Medulla oblongata (tissue), 1 donor: ENCODE results near the gene TAAR1.
"Not testable (repeated sequence)": the region's sequence is repeated elsewhere in the genome, so short reads cannot be mapped to it uniquely, and the experiment has no call there.

Source experiments
- DNase-seq: peaks from one replicate; pipeline ENCODE4 v3.0.0-alpha.2; 2015; ENCODE audit errors: extremely low spot score

Gene TAAR1

DNA sequence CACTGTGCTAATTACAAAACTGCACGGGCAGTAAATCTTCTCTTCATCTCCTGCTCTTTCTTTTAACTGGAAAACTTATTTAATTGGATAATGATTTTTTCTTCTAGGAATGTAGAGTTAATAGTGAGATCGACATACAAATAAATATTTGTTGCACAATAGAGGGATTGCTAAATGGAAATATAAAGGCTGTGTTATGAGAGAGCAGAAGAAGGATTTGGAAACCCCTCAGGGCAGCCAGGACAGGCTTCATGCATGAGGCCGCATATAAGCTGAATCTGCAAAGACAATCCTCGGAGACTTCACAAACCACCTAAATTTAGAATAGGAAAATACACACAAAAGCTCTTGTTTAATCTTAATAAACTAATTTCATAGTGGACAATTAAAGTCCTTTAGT, 2.9 kb upstream of the TAAR1 start:
- no peak for DNase-seq

DNA sequence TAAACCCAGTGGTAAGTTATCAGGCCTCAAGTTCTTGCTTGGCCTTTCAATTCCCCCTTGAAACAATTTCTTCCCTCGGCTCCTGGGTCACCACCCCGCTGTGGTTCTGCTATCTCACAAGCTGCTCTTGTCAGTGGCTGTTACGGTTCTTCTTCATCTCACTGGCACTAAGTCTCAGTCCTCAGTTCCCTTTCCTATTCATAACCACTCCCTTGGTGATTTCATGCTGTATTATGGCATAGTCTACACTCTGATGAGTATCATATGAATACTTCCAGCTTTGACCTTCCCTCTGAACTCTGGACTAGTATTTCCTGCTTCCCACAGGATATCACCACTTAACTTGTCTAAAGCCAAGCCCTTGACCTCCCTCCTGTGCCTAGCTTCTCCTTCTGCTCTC, 7.9 kb downstream of the TAAR1 start:
- DNase-seq = peak; percentile 21

DNA sequence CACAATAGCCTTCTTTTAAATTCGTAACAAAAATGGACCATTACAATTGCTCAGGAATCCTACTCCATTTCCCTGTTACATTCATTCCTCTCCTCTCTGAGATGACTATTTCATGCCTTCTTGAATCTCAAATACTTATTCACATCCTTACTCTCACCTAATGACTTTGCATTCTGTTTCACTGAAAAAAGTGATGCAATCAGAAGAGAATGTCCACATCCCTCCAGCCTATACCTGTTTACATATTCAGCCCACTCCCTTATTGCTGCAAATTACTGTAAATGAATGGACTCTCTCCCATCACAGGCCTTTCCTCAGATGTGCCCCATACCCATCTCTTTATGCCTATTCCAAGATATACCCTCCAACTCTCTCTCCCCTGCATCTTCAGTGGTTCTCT, 8.6 kb downstream of the TAAR1 start:
- no peak for DNase-seq

DNA sequence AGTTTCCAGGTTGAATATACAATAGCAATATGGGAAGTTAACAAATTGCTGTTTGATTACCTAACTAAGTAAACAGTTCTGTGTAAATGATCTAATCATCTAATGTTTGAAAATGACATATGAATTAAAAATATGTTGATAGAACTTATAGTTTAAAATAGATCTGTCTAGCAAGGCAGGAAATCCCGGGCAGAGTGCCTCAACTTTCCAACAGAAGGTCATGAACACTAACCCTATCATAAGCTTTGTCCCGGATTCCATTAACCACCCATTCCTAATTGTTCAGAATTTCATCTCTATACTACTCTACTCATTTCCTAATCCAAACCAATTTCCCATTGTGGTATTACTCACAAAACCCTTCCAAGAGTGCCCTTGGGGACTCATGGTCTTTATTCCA, 10.2 kb downstream of the TAAR1 start:
- no peak for DNase-seq

- no peak for DNase-seq
Measured at GRCh38 chr6:132648356-132648755, 10.6 kb downstream of the TAAR1 start.

DNA sequence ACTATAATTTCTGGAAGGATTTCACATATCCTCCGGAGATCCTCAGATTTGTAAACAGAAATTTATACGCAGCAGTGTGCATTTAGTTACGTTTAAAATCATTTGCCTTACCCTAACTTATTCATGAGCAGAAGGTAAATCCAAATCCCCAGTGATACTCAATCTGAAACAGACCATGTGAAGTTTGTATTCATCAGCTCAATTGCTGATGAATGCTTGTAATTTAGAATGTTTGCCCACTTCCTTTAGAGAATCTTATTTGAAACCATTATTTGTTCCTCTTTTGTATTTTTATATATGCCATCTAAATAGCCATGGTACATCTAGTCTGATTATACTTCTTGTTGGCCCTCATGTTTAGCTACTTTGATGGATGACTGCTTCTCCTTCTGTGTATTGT, 15.4 kb downstream of the TAAR1 start:
- no peak for DNase-seq

- DNase-seq = not testable (repeated sequence)
Measured at GRCh38 chr6:132637135-132637534, 21.8 kb downstream of the TAAR1 start.

DNA sequence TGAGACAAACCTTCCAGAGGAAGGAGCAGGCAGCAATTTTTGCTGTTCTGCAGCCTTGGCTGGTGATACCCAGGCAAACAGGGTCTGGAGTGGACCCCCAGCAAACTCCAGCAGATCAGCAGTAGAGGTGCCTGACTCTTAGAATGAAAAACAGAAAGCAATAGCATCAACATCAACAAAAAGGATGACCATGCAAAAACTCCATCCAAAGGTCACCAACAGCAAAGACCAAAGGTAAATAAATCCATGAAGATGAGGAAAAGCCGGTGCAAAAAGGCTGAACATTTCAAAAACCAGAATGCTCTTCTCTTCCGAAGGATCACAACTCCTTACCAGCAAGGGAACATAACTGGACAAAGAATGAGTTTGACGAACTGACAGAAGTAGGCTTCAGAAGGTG, 23.1 kb downstream of the TAAR1 start:
- not testable (repeated sequence) for DNase-seq

DNA sequence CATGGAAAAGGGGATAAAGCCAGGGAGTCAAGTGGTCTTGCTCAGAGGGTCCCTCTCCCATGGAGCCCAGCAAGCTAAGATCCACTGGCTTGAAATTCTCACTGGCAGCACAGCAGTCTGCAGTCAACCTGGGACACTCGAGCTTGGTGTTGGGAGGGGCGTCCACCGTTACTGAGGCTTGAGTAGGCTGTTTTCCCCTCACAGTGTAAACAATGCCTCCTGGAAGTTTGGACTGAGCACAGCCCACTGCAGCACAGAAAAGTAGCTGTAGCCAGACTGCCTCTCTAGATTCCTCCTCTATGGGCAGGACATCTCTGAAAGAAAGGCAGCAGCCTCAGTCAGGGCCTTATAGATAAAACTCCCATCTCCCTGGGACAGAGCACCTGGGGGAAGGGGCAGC, 23.7 kb downstream of the TAAR1 start:
- DNase-seq = not testable (repeated sequence)

DNA sequence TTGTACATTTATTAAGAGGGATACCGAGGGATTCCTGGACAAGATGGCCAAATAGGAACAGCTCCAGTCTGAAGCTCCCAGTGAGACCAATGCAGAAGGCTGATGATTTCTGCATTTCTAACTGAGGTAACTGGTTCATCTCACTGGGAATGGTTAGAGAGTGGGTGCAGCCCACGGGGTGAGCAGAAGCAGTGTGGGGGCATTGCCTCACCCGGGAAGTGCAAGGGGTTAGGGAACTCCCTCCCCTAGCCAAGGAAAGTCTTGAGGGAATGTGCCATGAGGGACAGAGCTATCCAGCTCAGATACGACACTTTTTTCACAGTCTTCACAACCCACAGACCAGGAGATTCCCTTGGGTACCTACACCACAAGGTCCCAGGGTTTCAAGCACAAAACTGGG, 24.2 kb downstream of the TAAR1 start:
- DNase-seq = no peak

GRCh38 chr6:132633362-132633761, 25.6 kb downstream of the TAAR1 start:
- DNase-seq = no peak

DNA sequence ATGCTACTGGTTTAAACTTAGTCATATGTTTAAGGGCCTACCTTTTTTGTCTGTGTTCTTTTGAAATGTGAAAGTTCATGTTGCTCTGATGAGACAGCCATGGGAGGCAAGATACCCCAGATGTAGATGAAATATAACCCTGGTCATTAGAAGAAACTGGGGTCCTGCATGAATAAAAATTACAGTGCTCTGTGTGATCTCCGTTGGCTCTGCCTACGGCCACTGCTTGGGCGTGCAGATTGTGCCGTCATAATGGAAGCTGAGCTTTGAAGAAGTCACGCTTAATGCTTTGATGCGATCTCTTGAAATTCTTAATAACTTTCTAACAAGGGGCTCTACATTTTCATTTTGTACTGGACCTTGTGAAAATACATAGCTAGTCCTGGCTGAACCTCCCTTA, 34.8 kb downstream of the TAAR1 start, which contains the start of gene TAAR2:
Gene TAAR2, minus strand, starts transcription at position 101 of the 400 bp plus-strand sequence. Its CDS starts 0 bp downstream, at position 101.
- DNase-seq = no peak

- no peak for DNase-seq
Measured at GRCh38 chr6:132623106-132623845, 35.7 kb downstream of the TAAR1 start.

DNA sequence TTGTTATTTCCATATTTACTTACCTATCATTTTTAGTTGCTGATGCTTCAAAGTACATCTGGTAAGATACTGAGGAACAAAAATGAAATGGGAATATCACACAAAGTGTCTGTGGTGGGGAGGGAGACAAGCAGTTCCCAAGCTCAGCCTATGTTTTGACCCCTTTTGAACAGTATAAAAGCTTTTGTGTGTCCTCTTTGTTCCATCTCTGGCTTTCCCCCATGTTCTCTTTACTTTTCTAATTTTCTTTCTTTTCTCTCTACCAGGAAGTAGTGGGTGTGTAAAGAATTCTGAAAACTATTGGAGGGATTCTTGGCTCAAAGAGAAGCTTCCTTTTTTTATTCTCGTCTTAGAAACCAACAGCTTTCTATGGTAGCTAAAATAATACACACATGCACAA, 42.3 kb downstream of the TAAR1 start:
- DNase-seq = no peak

- DNase-seq = no peak
Measured at GRCh38 chr6:132614554-132614953, 44.4 kb downstream of the TAAR1 start.

GRCh38 chr6:132612449-132613108, 46.4 kb downstream of the TAAR1 start:
- no peak for DNase-seq

DNA sequence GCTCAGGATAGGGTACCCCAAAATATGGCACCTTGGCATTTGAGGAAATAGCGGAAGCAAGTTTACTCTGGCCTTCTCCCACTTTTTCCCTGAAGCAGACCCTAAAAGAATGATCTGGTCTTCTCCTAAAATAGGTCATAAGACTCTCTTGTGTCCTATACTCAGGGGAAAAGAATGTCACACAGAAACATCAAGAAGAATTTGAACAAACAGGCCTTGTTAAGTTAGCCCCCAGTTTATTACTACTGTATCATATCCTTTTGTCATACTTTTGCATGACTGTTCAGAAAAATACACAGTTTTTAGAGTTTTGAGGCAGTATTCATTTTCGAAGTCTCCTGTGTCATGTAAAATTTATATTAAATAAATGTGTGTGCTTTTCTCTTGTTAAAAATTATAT, 47.4 kb downstream of the TAAR1 start:
- no peak for DNase-seq

DNA sequence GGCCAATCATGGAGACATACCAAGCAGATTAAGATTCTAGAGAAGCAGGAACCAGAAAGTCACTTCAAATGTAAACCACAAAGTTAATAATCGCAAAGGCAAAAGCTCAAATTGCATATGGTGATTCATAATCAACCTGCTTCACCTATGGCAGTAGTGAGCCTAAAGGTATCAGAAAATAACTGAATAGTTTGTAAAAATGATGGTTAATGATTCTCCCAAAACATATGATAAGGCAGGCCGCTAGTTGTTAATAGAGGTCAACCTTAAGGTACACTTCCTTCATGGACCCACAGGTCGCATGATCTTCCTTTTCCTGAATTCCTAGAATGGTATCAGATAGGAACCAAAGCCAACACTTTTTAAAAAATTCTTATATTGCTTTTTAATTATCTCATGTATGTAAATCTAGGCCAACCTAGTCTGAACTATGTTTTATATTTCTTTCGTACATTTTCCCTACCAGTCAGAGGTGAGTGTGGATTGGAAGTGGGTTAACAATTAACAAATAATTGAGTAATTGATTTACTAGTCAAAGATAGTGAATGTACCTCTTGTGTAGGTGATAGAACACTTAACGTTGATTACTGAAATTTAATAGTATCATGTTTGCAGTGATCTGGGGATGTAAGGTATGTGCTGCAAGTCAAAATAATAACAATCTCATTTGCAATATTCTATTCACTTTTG, 51.3 kb downstream of the TAAR1 start:
- no peak for DNase-seq

GRCh38 chr6:132604635-132605152, 54.3 kb downstream of the TAAR1 start:
- no peak for DNase-seq

- not testable (repeated sequence) for DNase-seq
Measured at GRCh38 chr6:132600900-132601299, 58.1 kb downstream of the TAAR1 start.

DNA sequence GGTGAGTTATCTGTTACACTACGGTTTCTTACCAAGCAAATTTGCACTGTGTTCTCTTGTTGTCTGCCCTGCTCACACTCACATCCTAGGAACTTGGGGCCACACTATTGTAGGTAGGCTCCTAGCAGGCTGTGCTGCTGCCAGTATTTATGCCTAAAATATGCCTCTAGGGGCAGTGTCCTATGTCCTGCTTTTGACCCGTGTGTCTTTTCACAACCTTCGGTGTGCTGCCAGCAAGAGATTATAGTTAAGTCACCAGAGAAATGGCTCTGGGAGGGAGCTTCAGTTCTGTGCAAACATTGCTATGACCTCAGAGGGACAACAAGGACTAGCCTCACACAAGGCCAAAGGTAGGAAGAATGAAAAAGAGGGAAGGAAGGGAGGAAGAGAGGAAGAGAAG, 60.5 kb downstream of the TAAR1 start:
- no peak for DNase-seq

DNA sequence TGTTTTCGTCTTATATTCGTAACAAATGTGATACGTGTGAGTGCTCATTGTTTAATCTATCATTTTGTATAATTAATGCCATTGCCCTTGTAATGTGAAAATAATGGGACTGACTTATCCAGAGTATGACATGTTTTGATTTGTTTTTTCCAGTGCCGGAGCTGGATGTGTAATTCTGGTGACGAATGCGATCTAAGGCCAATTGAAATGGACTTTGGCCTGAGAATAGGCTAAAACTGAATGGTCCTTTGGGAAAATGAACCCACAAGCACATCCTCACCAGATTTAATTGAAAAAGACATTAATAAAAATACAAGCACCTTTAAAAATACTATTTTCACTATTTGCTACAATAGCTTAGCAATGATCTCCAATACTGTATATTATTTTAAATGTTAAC, 62.8 kb downstream of the TAAR1 start:
- DNase-seq = no peak
